GM12875 (cell line): ENCODE results near the gene SERINC2.

Source experiments
- H3K4me3 ChIP-seq: one replicate; pipeline ENCODE4 v1.5.1; 2011; ENCODE audit warnings: low read depth, low read length, control low read depth
- CTCF ChIP-seq: IDR thresholded peaks from 2 replicates; pipeline ENCODE4 v1.5.1; 2011; ENCODE audit warnings: low read depth, mild to moderate bottlenecking, control low read depth, inconsistent platforms, low read length, moderate library complexity, borderline replicate concordance; ENCODE audit not compliant: insufficient read depth

SERINC2 gene

GRCh38 chr1:31376375-31377134 is 36.5 kb upstream of the SERINC2 start:
- TF ChIP-seq CTCF = no peak
- no peak overlapping the region for H3K4me3 ChIP-seq

GRCh38 chr1:31377364-31377863 is 35.6 kb upstream of the SERINC2 start:
- no peak for TF ChIP-seq CTCF

GRCh38 chr1:31378001-31378400 is 35.0 kb upstream of the SERINC2 start:
- no peak overlapping the region for H3K4me3 ChIP-seq
- TF ChIP-seq CTCF = no peak

More at GRCh38 chr1:31377364-31377863, 35.6 kb upstream of the SERINC2 start:
- H3K4me3 ChIP-seq = no peak overlapping the region

- no peak for TF ChIP-seq CTCF
Measured at GRCh38 chr1:31380181-31380580, 32.8 kb upstream of the SERINC2 start.

GRCh38 chr1:31381394-31382294 is 31.4 kb upstream of the SERINC2 start:
- no peak overlapping the region for H3K4me3 ChIP-seq
- TF ChIP-seq CTCF = no peak

More at GRCh38 chr1:31380181-31380580, 32.8 kb upstream of the SERINC2 start:
- H3K4me3 ChIP-seq = no peak overlapping the region

GRCh38 chr1:31382379-31382989 is 30.5 kb upstream of the SERINC2 start:
- no peak overlapping the region for H3K4me3 ChIP-seq
- no peak for TF ChIP-seq CTCF
